H9 (cell line): Measurements from ENCODE around the gene ATP11C. TPM values are rescaled to one million over a fixed set of nuclear protein-coding genes. Genes with fewer than 3 reads are reported as not detected.

ENCODE experiments used
- DNase-seq: peaks from one replicate; pipeline ENCODE4 v3.0.0-alpha.2; 2017
- H2AFZ ChIP-seq: one replicate; pipeline ENCODE4 v1.6.1; 2013; ENCODE audit warnings: mild to moderate bottlenecking, low read length, control low read depth, moderate library complexity
- H2AK5ac ChIP-seq: 2 replicates; pipeline ENCODE4 v1.6.1; 2013; ENCODE audit warnings: low read length, control low read depth, mixed read lengths; ENCODE audit not compliant: insufficient read length
- H2BK120ac ChIP-seq: one replicate; pipeline ENCODE4 v1.6.1; 2013; ENCODE audit warnings: low read depth, mild to moderate bottlenecking, low read length, control low read depth, inconsistent platforms; ENCODE audit not compliant: poor library complexity, severe bottlenecking
- H2BK12ac ChIP-seq: 2 replicates; pipeline ENCODE4 v1.6.1; 2013; ENCODE audit warnings: low read length, control low read depth, mixed read lengths, low read depth; ENCODE audit not compliant: insufficient read length
- H2BK15ac ChIP-seq: 2 replicates; pipeline ENCODE4 v1.6.1; 2013; ENCODE audit warnings: low read depth, low read length, control low read depth
- H2BK20ac ChIP-seq: one replicate; pipeline ENCODE4 v1.6.1; 2013; ENCODE audit warnings: low read depth, mild to moderate bottlenecking, low read length, control low read depth, inconsistent platforms; ENCODE audit not compliant: poor library complexity, severe bottlenecking
- H2BK5ac ChIP-seq: 2 replicates; pipeline ENCODE4 v1.6.1; 2013; ENCODE audit warnings: low read length, control low read depth, mixed read lengths; ENCODE audit not compliant: insufficient read length
- H3K14ac ChIP-seq: 2 replicates; pipeline ENCODE4 v1.6.1; 2013; ENCODE audit warnings: low read length, control low read depth; ENCODE audit not compliant: insufficient read depth
- H3K18ac ChIP-seq: 2 replicates; pipeline ENCODE4 v1.6.1; 2013; ENCODE audit warnings: low read depth, mild to moderate bottlenecking, mixed read lengths, low read length, control low read depth; ENCODE audit not compliant: insufficient read length
- H3K23ac ChIP-seq: 2 replicates; pipeline ENCODE4 v1.6.1; 2013; ENCODE audit warnings: low read length, control low read depth, mixed read lengths, low read depth; ENCODE audit not compliant: insufficient read length
- H3K23me2 ChIP-seq: 2 replicates; pipeline ENCODE4 v1.6.1; 2013; ENCODE audit warnings: low read depth, mild to moderate bottlenecking, mixed read lengths, low read length, control low read depth; ENCODE audit not compliant: insufficient read length, poor library complexity, severe bottlenecking
- H3K27ac ChIP-seq: 2 replicates; pipeline ENCODE4 v1.5.1; 2013; ENCODE audit warnings: low read length, control low read depth, mixed read lengths, low read depth; ENCODE audit not compliant: insufficient read length
- H3K27me3 ChIP-seq: 2 replicates; pipeline ENCODE4 v1.6.1; 2013; ENCODE audit warnings: low read length, control low read depth, inconsistent platforms; ENCODE audit not compliant: insufficient read depth
- H3K4ac ChIP-seq: 2 replicates; pipeline ENCODE4 v1.6.1; 2013; ENCODE audit warnings: low read depth, mild to moderate bottlenecking, control low read depth, inconsistent platforms, low read length, moderate library complexity
- H3K4me1 ChIP-seq: 2 replicates; pipeline ENCODE4 v1.6.1; 2013; ENCODE audit warnings: low read length, control low read depth, inconsistent platforms; ENCODE audit not compliant: insufficient read depth
- H3K4me2 ChIP-seq: 2 replicates; pipeline ENCODE4 v1.6.1; 2013; ENCODE audit warnings: low read length, control low read depth, mixed read lengths; ENCODE audit not compliant: insufficient read length, insufficient read depth
- H3K56ac ChIP-seq: 2 replicates; pipeline ENCODE4 v1.6.1; 2013; ENCODE audit warnings: low read depth, mild to moderate bottlenecking, mixed read lengths, low read length, control low read depth; ENCODE audit not compliant: insufficient read length
- H3K79me1 ChIP-seq: 2 replicates; pipeline ENCODE4 v1.6.1; 2013; ENCODE audit warnings: low read depth, mild to moderate bottlenecking, moderate library complexity, low read length, control low read depth, inconsistent platforms; ENCODE audit not compliant: insufficient read depth, poor library complexity, severe bottlenecking
- H3K79me2 ChIP-seq: 2 replicates; pipeline ENCODE4 v1.6.1; 2013; ENCODE audit warnings: low read length, control low read depth, inconsistent platforms; ENCODE audit not compliant: insufficient read depth
- H3K9ac ChIP-seq: 2 replicates; pipeline ENCODE4 v1.6.1; 2013; ENCODE audit warnings: low read length, control low read depth, mixed read lengths; ENCODE audit not compliant: insufficient read length; ENCODE audit errors: extremely low read depth
- H3K9me3 ChIP-seq: one replicate; pipeline ENCODE4 v1.6.1; 2013; ENCODE audit warnings: low read depth, low read length, inconsistent platforms; ENCODE audit not compliant: control insufficient read depth
- H3T11ph ChIP-seq: one replicate; pipeline ENCODE4 v1.6.1; 2013; ENCODE audit warnings: mild to moderate bottlenecking, low read length, control low read depth, inconsistent platforms
- H4K20me1 ChIP-seq: one replicate; pipeline ENCODE4 v1.6.1; 2013; ENCODE audit not compliant: control insufficient read depth, insufficient read length, insufficient read depth
- H4K5ac ChIP-seq: 2 replicates; pipeline ENCODE4 v1.6.1; 2013; ENCODE audit warnings: low read depth, mild to moderate bottlenecking, mixed read lengths, low read length, control low read depth; ENCODE audit not compliant: insufficient read length
- H4K8ac ChIP-seq: replicated peaks from 2 replicates; pipeline ENCODE4 v1.6.1; 2013; ENCODE audit warnings: low read length, control low read depth, mixed read lengths, low read depth; ENCODE audit not compliant: insufficient read length
- H4K91ac ChIP-seq: 2 replicates; pipeline ENCODE4 v1.6.1; 2013; ENCODE audit warnings: low read depth, mild to moderate bottlenecking, moderate library complexity, mixed read lengths, low read length, control low read depth; ENCODE audit not compliant: insufficient read length
- H3K27ac Mint-ChIP-seq, 3 experiments: 2 replicates in 2 of 3; 3 replicates in 1 of 3; pipeline ENCODE4 v1.8.0; 2020 to 2021; ENCODE audit warnings: mixed read lengths in 3 of 3, mild to moderate bottlenecking in 1 of 3, moderate library complexity in 1 of 3
- H3K27me3 Mint-ChIP-seq: 2 replicates; pipeline ENCODE4 v1.8.0; 2021; ENCODE audit warnings: low read depth, mild to moderate bottlenecking, moderate library complexity, mixed read lengths
- H3K36me3 Mint-ChIP-seq, 3 experiments: 2 replicates in 2 of 3; 3 replicates in 1 of 3; pipeline ENCODE4 v1.8.0; 2020 to 2021; ENCODE audit warnings: low read depth in 3 of 3, mixed read lengths in 3 of 3; ENCODE audit not compliant: insufficient read depth in 1 of 3
- H3K4me1 Mint-ChIP-seq, 2 experiments: 2 replicates each; pipeline ENCODE4 v1.8.0; 2020; ENCODE audit warnings: mixed read lengths in 2 of 2
- H3K4me3 Mint-ChIP-seq, 2 experiments: 2 replicates in 1 of 2; 3 replicates in 1 of 2; pipeline ENCODE4 v1.8.0; 2020 to 2021; ENCODE audit warnings: mild to moderate bottlenecking in 2 of 2, mixed read lengths in 2 of 2, moderate library complexity in 1 of 2
- H3K9me3 Mint-ChIP-seq, 2 experiments: 2 replicates in 1 of 2; 3 replicates in 1 of 2; pipeline ENCODE4 v1.8.0; 2020; ENCODE audit warnings: mild to moderate bottlenecking in 2 of 2, mixed read lengths in 2 of 2, moderate library complexity in 1 of 2
- WGBS: extraction: QIAGEN DNeasy Blood & Tissue Kit; methylation state at CpG from one replicate; pipeline ENCODE4 v1.1.7; 2013; ENCODE audit warnings: missing lambda C conversion rate, low lambda C conversion rate, mixed read lengths; ENCODE audit not compliant: insufficient read length; ENCODE audit errors: extremely low coverage; 5-methylcytosine and 5-hydroxymethylcytosine counted together
- total RNA-seq: library from RNA; stranded (reverse); gene quantifications from 2 replicates; pipeline ENCODE4 v1.2.1, GENCODE V29; 2021
- TF ChIP-seq, protein P1 (sequence below): fragments of 200-600 bp; sonication (generic); conservative IDR thresholded peaks from 3 replicates; pipeline ENCODE4 v1.8.0; 2021; ENCODE audit warnings: antibody characterized with exemption, mild to moderate bottlenecking

ATP11C gene
- total RNA-seq, 1 experiment from 2014 or later = 28.4 TPM

DNA sequence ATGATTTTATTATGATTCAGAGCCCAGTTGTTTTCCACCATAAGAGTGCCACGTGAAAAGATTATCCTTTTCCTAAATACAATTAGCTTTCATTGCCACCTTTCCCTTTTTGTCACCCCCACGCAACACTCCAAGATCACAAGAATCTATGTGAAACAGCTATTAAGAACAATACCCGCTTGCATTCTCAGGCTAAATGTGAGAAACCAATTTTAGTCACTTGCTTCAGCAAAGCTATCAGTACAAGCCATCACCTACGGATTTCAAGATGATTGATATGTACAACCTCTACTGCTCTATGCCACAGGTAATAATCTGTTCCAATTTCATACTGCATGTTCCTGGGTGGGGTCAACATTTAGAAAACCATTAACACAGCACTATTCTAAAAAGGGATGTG is 2.5 kb downstream of the ATP11C start:
- TF ChIP-seq, protein P1, sequence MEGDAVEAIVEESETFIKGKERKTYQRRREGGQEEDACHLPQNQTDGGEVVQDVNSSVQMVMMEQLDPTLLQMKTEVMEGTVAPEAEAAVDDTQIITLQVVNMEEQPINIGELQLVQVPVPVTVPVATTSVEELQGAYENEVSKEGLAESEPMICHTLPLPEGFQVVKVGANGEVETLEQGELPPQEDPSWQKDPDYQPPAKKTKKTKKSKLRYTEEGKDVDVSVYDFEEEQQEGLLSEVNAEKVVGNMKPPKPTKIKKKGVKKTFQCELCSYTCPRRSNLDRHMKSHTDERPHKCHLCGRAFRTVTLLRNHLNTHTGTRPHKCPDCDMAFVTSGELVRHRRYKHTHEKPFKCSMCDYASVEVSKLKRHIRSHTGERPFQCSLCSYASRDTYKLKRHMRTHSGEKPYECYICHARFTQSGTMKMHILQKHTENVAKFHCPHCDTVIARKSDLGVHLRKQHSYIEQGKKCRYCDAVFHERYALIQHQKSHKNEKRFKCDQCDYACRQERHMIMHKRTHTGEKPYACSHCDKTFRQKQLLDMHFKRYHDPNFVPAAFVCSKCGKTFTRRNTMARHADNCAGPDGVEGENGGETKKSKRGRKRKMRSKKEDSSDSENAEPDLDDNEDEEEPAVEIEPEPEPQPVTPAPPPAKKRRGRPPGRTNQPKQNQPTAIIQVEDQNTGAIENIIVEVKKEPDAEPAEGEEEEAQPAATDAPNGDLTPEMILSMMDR = no peak
- H4K8ac ChIP-seq = no peak overlapping the region
- H4K91ac ChIP-seq = no peak overlapping the region
- H3K4me1 ChIP-seq = peaks cover 3% of the 10 kb centered on the region; the same call in 1 of the 2 replicates
- H3K9ac ChIP-seq = peak overlapping the region; percentile 41
- H3K14ac ChIP-seq = no peak overlapping the region
- H3K23me2 ChIP-seq = peaks cover 7% of the 10 kb centered on the region
- no peak for DNase-seq
- no peak overlapping the region for H2AK5ac ChIP-seq
- WGBS = no CpG with 5 or more reads among the region's 4 CpGs
- Mint-ChIP-seq H3K4me1 (peaks cover 22 to 29% of the 10 kb centered on the region in 2 experiments), H3K4me3 (peak overlapping the region; percentile 72 to 88), H3K27me3 (no peaks in the 10 kb centered on the region), H3K36me3 (peaks cover 0 to 7% (median 0%) of the 10 kb centered on the region in 3 experiments; a peak in 2 of 7 replicates), H3K9me3 (peaks cover 0 to 35% of the 10 kb centered on the region in 2 experiments; a peak in 3 of 5 replicates), H3K27ac (no peak overlapping the region)
- H3K4ac ChIP-seq = no peak overlapping the region
- H2BK20ac ChIP-seq = no peak overlapping the region
- no peak overlapping the region for H3K18ac ChIP-seq
- no peak overlapping the region for H2BK120ac ChIP-seq
- H2BK15ac ChIP-seq = no peak overlapping the region
- H3K79me1 ChIP-seq = no peaks in the 10 kb centered on the region
- no peak overlapping the region for H3K23ac ChIP-seq
- peak overlapping the region; percentile 93 for H3K4me2 ChIP-seq
- H4K20me1 ChIP-seq = no peaks in the 10 kb centered on the region
- H3K79me2 ChIP-seq = peaks cover 18% of the 10 kb centered on the region; the same call in 1 of the 2 replicates
- H2BK5ac ChIP-seq = no peak overlapping the region
- H3K9me3 ChIP-seq = no peaks in the 10 kb centered on the region
- no peak overlapping the region for H3K27ac ChIP-seq
- no peak overlapping the region for H2BK12ac ChIP-seq
- no peak overlapping the region for H3T11ph ChIP-seq
- no peaks in the 10 kb centered on the region for H3K27me3 ChIP-seq
- no peak overlapping the region for H3K56ac ChIP-seq
- no peak overlapping the region for H2AFZ ChIP-seq
- no peak overlapping the region for H4K5ac ChIP-seq
